HG03103 (cell line): Measurements from ENCODE around the gene MCUB.
A peak's percentile ranks its signal among the peaks of the same experiment; 100 is the strongest.
"Not testable (repeated sequence)": the region's sequence is repeated elsewhere in the genome, so short reads cannot be mapped to it uniquely, and the experiment has no call there.

Experiments used
- ATAC-seq: cut with Tn5 transposase; IDR thresholded peaks from one replicate; pipeline ENCODE4 v1.9.1; 2021; ENCODE audit warnings: low read depth; ENCODE audit not compliant: unreplicated experiment

MCUB gene

GRCh38 chr4:109559983-109560686 lies at the start of gene MCUB:
Gene MCUB, plus strand, starts transcription at chr4:109560246. Its CDS starts 92 bp downstream, at chr4:109560338.
- ATAC-seq, result peak; percentile 87

- ATAC-seq, result no peak
Observed at GRCh38 chr4:109510687-109511086, 49.4 kb upstream of the MCUB start.

- ATAC-seq, result no peak
Observed at GRCh38 chr4:109511414-109511813, 48.6 kb upstream of the MCUB start.

GRCh38 chr4:109513368-109513767 lies 46.7 kb upstream of the MCUB start:
- ATAC-seq, result not testable (repeated sequence)

GRCh38 chr4:109532182-109532581 lies 27.9 kb upstream of the MCUB start:
- ATAC-seq, result no peak

GRCh38 chr4:109545401-109545800 lies 14.6 kb upstream of the MCUB start:
- ATAC-seq, result no peak

GRCh38 chr4:109547394-109547793 lies 12.7 kb upstream of the MCUB start:
- no peak for ATAC-seq

GRCh38 chr4:109548655-109549054 lies 11.4 kb upstream of the MCUB start:
- no peak for ATAC-seq

- ATAC-seq, result no peak
Observed at GRCh38 chr4:109552237-109552636, 7.8 kb upstream of the MCUB start.

GRCh38 chr4:109553130-109553529 lies 6.9 kb upstream of the MCUB start:
- ATAC-seq, result no peak

- no peak for ATAC-seq
Observed at GRCh38 chr4:109554971-109555370, 5.1 kb upstream of the MCUB start.

- ATAC-seq, result no peak
Observed at GRCh38 chr4:109557433-109557832, 2.6 kb upstream of the MCUB start.

- ATAC-seq, result not testable (repeated sequence)
Observed at GRCh38 chr4:109558095-109558494, 2.0 kb upstream of the MCUB start.

- ATAC-seq, result peak; percentile 14
Observed at GRCh38 chr4:109559625-109559982, 442 bp upstream of the MCUB start.

GRCh38 chr4:109560687-109561461 lies 828 bp downstream of the MCUB start:
- peak; percentile 59 for ATAC-seq

- no peak for ATAC-seq
Observed at GRCh38 chr4:109562457-109563239, 2.6 kb downstream of the MCUB start.

- ATAC-seq, result no peak
Observed at GRCh38 chr4:109571494-109571893, 11.4 kb downstream of the MCUB start.

- no peak for ATAC-seq
Observed at GRCh38 chr4:109572154-109572553, 12.1 kb downstream of the MCUB start.

GRCh38 chr4:109574443-109574850 lies 14.4 kb downstream of the MCUB start:
- no peak for ATAC-seq

GRCh38 chr4:109574931-109575804 lies 15.1 kb downstream of the MCUB start:
- ATAC-seq, result no peak
